ENCODE data around the gene BTN3A1. TPM values are rescaled to one million over a fixed set of nuclear protein-coding genes. Genes with fewer than 3 reads are reported as not detected.

BTN3A1 gene
- total and polyA plus RNA-seq, 2 experiments from 2014 or later = 12.9 to 18.4 TPM

DNA sequence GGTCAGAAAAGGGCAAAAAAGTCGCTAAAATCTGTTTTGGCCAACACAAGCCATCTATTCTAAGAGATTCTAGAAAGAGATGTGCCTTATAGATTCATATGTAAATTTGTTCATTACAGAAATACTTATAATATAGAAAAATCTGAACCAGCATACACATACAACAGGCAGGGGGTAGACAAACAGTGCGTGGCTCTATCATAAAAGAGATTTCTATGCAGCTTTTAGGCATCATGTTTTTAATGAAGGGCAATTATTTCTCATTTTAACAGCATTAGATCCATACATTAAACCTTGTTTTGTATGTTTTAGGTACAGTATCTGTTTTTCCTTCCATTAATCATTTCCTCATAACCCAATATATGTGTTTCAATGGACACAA lies 38.9 kb downstream of the BTN3A1 start:
- H3K4me3 ChIP-seq = no peak overlapping the region
- no peaks in the 10 kb centered on the region for H3K9me2 ChIP-seq (replicated peaks; ENCODE audit: insufficient read depth)
- H3K27ac ChIP-seq = peak overlapping the region; percentile 71
- no peaks in the 10 kb centered on the region for H3K27me3 ChIP-seq
- no peaks in the 10 kb centered on the region for H3K9me3 ChIP-seq (ENCODE audit: low read depth)
- H3K4me2 ChIP-seq = peak overlapping the region; percentile 71
- no peaks in the 10 kb centered on the region for H3K79me2 ChIP-seq
- H3K4me1 ChIP-seq (ENCODE audit: insufficient read depth) = no peaks in the 10 kb centered on the region
- H3K36me3 ChIP-seq (replicated peaks; ENCODE audit: insufficient read depth, low read depth) = no peaks in the 10 kb centered on the region
- 87% methylated on average over 2 of the region's 2 CpGs for WGBS (ENCODE audit: low lambda C conversion rate, missing lambda C conversion rate)
- DNase-seq (ENCODE audit: low spot score) = no peak
- no peaks in the 10 kb centered on the region for H4K20me1 ChIP-seq (ENCODE audit: insufficient read depth, poor library complexity, severe bottlenecking)
- TF ChIP-seq EZH2 (IDR thresholded peaks at IDR 0.05; ENCODE audit: borderline replicate concordance) = no peak
- TF ChIP-seq EZH2phosphoT487 (IDR thresholded peaks at IDR 0.05; ENCODE audit: low read depth, severe bottlenecking, unreplicated experiment) = no peak
- H2AFZ ChIP-seq = peak overlapping the region; percentile 16

GRCh38 chr6:26441977-26442376 lies 39.9 kb downstream of the BTN3A1 start:
- Histone ChIP-seq H3K9me3 (ENCODE audit: low read depth) (no peaks in the 10 kb centered on the region), H3K36me3 (replicated peaks; ENCODE audit: insufficient read depth, low read depth) (no peaks in the 10 kb centered on the region), H3K79me2 (no peaks in the 10 kb centered on the region), H2AFZ (no peak overlapping the region), H4K20me1 (ENCODE audit: insufficient read depth, poor library complexity, severe bottlenecking) (no peaks in the 10 kb centered on the region), H3K27ac (no peak overlapping the region), H3K4me1 (ENCODE audit: insufficient read depth) (no peaks in the 10 kb centered on the region), H3K4me2 (peak overlapping the region; percentile 71), H3K4me3 (no peak overlapping the region), H3K27me3 (no peaks in the 10 kb centered on the region), H3K9me2 (replicated peaks; ENCODE audit: insufficient read depth) (no peaks in the 10 kb centered on the region)
- WGBS (ENCODE audit: low lambda C conversion rate, missing lambda C conversion rate) = 88% methylated on average over 5 of the region's 5 CpGs
- no peak for DNase-seq (ENCODE audit: low spot score)
- TF ChIP-seq EZH2phosphoT487 (IDR thresholded peaks at IDR 0.05; ENCODE audit: low read depth, severe bottlenecking, unreplicated experiment) = no peak
- no peak for TF ChIP-seq CTCF (IDR thresholded peaks at IDR 0.05; ENCODE audit: poor library complexity)
- no peak for TF ChIP-seq EZH2 (IDR thresholded peaks at IDR 0.05; ENCODE audit: borderline replicate concordance)

DNA sequence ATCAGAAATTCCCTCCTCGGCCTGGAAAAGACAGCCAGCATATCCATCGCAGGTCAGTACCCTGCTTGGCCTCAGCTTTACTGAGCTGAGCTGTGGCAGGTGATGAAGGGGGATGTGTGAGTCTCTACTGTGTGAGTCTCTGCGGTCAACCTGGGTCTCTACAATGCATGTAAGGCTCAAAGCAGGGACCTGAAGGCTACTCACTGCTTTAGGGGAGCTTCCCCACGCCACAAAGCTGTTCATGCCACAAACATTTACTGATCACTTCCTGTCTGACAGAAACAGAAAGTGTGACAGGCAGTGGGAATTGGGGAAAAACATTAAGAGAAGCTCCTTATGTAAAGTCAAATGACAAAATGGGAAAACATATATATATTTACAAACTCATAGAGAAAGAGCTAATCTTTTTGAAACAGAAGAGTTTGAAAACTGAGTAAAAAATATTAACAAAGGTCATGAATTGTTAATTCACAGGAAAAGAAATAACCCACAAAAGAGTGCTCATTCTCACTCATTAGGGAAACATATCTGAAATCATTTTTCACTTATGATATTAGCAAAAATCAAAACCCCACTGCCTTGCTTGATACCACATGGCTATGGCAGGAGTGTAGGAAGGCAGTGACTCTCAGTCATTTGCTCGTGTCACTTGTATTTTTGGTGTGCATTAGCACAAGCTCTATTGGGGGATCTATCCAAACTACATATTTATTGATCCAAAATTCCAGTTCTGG lies 44.0 kb downstream of the BTN3A1 start:
- Histone ChIP-seq H3K9me2 (replicated peaks; ENCODE audit: insufficient read depth) (no peaks in the 10 kb centered on the region), H3K27me3 (no peaks in the 10 kb centered on the region), H3K4me3 (no peak overlapping the region), H3K4me1 (ENCODE audit: insufficient read depth) (no peaks in the 10 kb centered on the region), H4K20me1 (ENCODE audit: insufficient read depth, poor library complexity, severe bottlenecking) (no peaks in the 10 kb centered on the region), H3K79me2 (no peaks in the 10 kb centered on the region), H3K4me2 (no peak overlapping the region), H3K36me3 (replicated peaks; ENCODE audit: insufficient read depth, low read depth) (no peaks in the 10 kb centered on the region), H2AFZ (no peak overlapping the region), H3K9me3 (ENCODE audit: low read depth) (no peaks in the 10 kb centered on the region), H3K27ac (no peak overlapping the region)
- no peak for DNase-seq (ENCODE audit: low spot score)
- TF ChIP-seq EZH2 (IDR thresholded peaks at IDR 0.05; ENCODE audit: borderline replicate concordance) (no peak), CTCF (IDR thresholded peaks at IDR 0.05; ENCODE audit: poor library complexity) (no peak), EZH2phosphoT487 (IDR thresholded peaks at IDR 0.05; ENCODE audit: low read depth, severe bottlenecking, unreplicated experiment) (no peak)
- 78% methylated on average over 5 of the region's 5 CpGs for WGBS (ENCODE audit: low lambda C conversion rate, missing lambda C conversion rate)

- Histone ChIP-seq H3K27ac (no peak overlapping the region), H3K27me3 (no peaks in the 10 kb centered on the region), H3K4me3 (no peak overlapping the region), H3K79me2 (no peaks in the 10 kb centered on the region), H4K20me1 (ENCODE audit: insufficient read depth, poor library complexity, severe bottlenecking) (no peaks in the 10 kb centered on the region), H3K36me3 (replicated peaks; ENCODE audit: insufficient read depth, low read depth) (no peaks in the 10 kb centered on the region), H3K4me1 (ENCODE audit: insufficient read depth) (no peaks in the 10 kb centered on the region), H3K4me2 (no peak overlapping the region), H3K9me3 (ENCODE audit: low read depth) (no peaks in the 10 kb centered on the region), H2AFZ (no peak overlapping the region), H3K9me2 (replicated peaks; ENCODE audit: insufficient read depth) (no peaks in the 10 kb centered on the region)
- WGBS (ENCODE audit: low lambda C conversion rate, missing lambda C conversion rate) = 83% methylated on average over 5 of the region's 5 CpGs
- DNase-seq (ENCODE audit: low spot score) = no peak
- TF ChIP-seq EZH2 (IDR thresholded peaks at IDR 0.05; ENCODE audit: borderline replicate concordance) (no peak), EZH2phosphoT487 (IDR thresholded peaks at IDR 0.05; ENCODE audit: low read depth, severe bottlenecking, unreplicated experiment) (no peak), CTCF (IDR thresholded peaks at IDR 0.05; ENCODE audit: poor library complexity) (no peak)
Observed at GRCh38 chr6:26447257-26447656, 45.2 kb downstream of the BTN3A1 start.
